Fibroblast of lung (primary cell): ENCODE measurements around the gene ACOT7. TPM values are rescaled to one million over a fixed set of nuclear protein-coding genes. Genes with fewer than 3 reads are reported as not detected.

Source experiments
- DNase-seq, 2 donors: peaks; one replicate each; pipeline versions ENCODE4 v3.0.0 to v3.0.0-alpha.2; 2010; ENCODE audit warnings: low read depth in 2 of 2
- H2AFZ ChIP-seq: 2 replicates; pipeline ENCODE4 v1.5.1; 2012; ENCODE audit warnings: low read length, control low read depth, inconsistent platforms
- H3K27ac ChIP-seq: 2 replicates; pipeline ENCODE4 v1.5.1; 2011; ENCODE audit warnings: low read length, control low read depth; ENCODE audit not compliant: insufficient read depth
- H3K27me3 ChIP-seq: 2 replicates; pipeline ENCODE4 v1.5.1; 2011; ENCODE audit warnings: mild to moderate bottlenecking, low read length; ENCODE audit not compliant: control insufficient read depth, insufficient read depth
- H3K36me3 ChIP-seq: 2 replicates; pipeline ENCODE4 v1.5.1; 2011; ENCODE audit warnings: low read length; ENCODE audit not compliant: control insufficient read depth, insufficient read depth
- H3K4me1 ChIP-seq: 2 replicates; pipeline ENCODE4 v1.5.1; 2011; ENCODE audit warnings: low read length; ENCODE audit not compliant: control insufficient read depth, insufficient read depth; ENCODE audit errors: extremely low read depth
- H3K4me2 ChIP-seq: 2 replicates; pipeline ENCODE4 v1.5.1; 2011; ENCODE audit warnings: low read length, control low read depth; ENCODE audit not compliant: insufficient read depth; ENCODE audit errors: extremely low read depth
- H3K4me3 ChIP-seq, 4 experiments: fragments of 200-600 bp in 1 of 4; sonication (generic) in 1 of 4; replicated peaks in 1 of 4; 2 replicates each; pipeline ENCODE4 v1.5.1; 2011 to 2016; ENCODE audit warnings: low read length in 4 of 4, low read depth in 3 of 4, mild to moderate bottlenecking in 3 of 4, control low read depth in 2 of 4, inconsistent platforms in 1 of 4, mixed read lengths in 1 of 4; ENCODE audit not compliant: insufficient read depth in 1 of 4; ENCODE audit errors: control extremely low read depth in 1 of 4
- H3K79me2 ChIP-seq: 2 replicates; pipeline ENCODE4 v1.5.1; 2012; ENCODE audit warnings: mild to moderate bottlenecking, low read length, inconsistent platforms; ENCODE audit not compliant: control insufficient read depth, insufficient read depth
- H3K9ac ChIP-seq: 2 replicates; pipeline ENCODE4 v1.5.1; 2011; ENCODE audit warnings: mild to moderate bottlenecking, low read length, control low read depth; ENCODE audit not compliant: insufficient read depth
- H3K9me3 ChIP-seq: 2 replicates; pipeline ENCODE4 v1.5.1; 2012; ENCODE audit warnings: low read depth, low read length; ENCODE audit not compliant: control insufficient read depth, insufficient read depth
- H4K20me1 ChIP-seq: 2 replicates; pipeline ENCODE4 v1.5.1; 2011; ENCODE audit warnings: low read length; ENCODE audit not compliant: control insufficient read depth, insufficient read depth; ENCODE audit errors: extremely low read depth
- CTCF ChIP-seq, 2 donors: IDR thresholded peaks in 1 of 2; conservative IDR thresholded peaks in 1 of 2; 1 replicate in 1 of 2; 2 replicates in 1 of 2; pipeline ENCODE4 v1.5.1; 2011 to 2012; ENCODE audit warnings: low read length in 2 of 2, control low read depth in 1 of 2, inconsistent platforms in 1 of 2, low read depth in 1 of 2, mild to moderate bottlenecking in 1 of 2
- EZH2 ChIP-seq: IDR thresholded peaks from 2 replicates; pipeline ENCODE4 v1.5.1; 2012; ENCODE audit warnings: low read length, control low read depth, mild to moderate bottlenecking; ENCODE audit errors: missing control alignments
- polyA plus RNA-seq, 2 donors: library from polyadenylated mRNA; depleted of rRNA in 1 of 2; stranded (reverse) in 1 of 2; unstranded in 1 of 2; fragments of >200 nt; gene quantifications; 2 replicates each; pipeline ENCODE4 v1.2.1, GENCODE V29; 2011 to 2012; ENCODE audit warnings: missing spikeins in 1 of 2
- total RNA-seq: library from RNA; depleted of rRNA; stranded (reverse); fragments of >200 nt; gene quantifications from 2 replicates; pipeline ENCODE4 v1.2.1, GENCODE V29; 2014

The ACOT7 gene
- total and polyA plus RNA-seq, 2 donors (not counting 1 experiment from before 2014, with no cell fraction given), result 50.7 to 58.0 TPM

- Histone ChIP-seq H3K79me2 (no peaks in the 10 kb centered on the region), H2AFZ (no peak overlapping the region), H3K9me3 (no peaks in the 10 kb centered on the region), H3K4me2 (no peak overlapping the region), H3K36me3 (no peaks in the 10 kb centered on the region), H4K20me1 (no peaks in the 10 kb centered on the region), H3K4me1 (no peaks in the 10 kb centered on the region), H3K27me3 (no peaks in the 10 kb centered on the region), H3K9ac (no peak overlapping the region), H3K27ac (no peak overlapping the region), H3K4me3 (no peak overlapping the region)
- TF ChIP-seq CTCF (conservative IDR thresholded peaks at IDR 0.05 in 1 of 2, IDR thresholded peaks at IDR 0.05 in 1 of 2; ENCODE audit: low read depth in 1 of 2, low read length in 2 of 2) (no peak), EZH2 (no peak)
- peak in 1 of 2 donors; percentile 80 for DNase-seq
Measured at GRCh38 chr1:6301526-6301925, 92.0 kb downstream of the ACOT7 start.

GRCh38 chr1:6300342-6301048, 93.1 kb downstream of the ACOT7 start:
- Histone ChIP-seq H3K4me1 (no peaks in the 10 kb centered on the region), H3K27ac (no peak overlapping the region), H3K27me3 (no peaks in the 10 kb centered on the region), H3K9me3 (no peaks in the 10 kb centered on the region), H3K4me3 (no peak overlapping the region), H3K4me2 (no peak overlapping the region), H2AFZ (no peak overlapping the region), H3K79me2 (no peaks in the 10 kb centered on the region), H3K9ac (no peak overlapping the region), H4K20me1 (no peaks in the 10 kb centered on the region), H3K36me3 (no peaks in the 10 kb centered on the region)
- no peak for TF ChIP-seq CTCF (conservative IDR thresholded peaks at IDR 0.05 in 1 of 2, IDR thresholded peaks at IDR 0.05 in 1 of 2; ENCODE audit: low read depth in 1 of 2, low read length in 2 of 2)
- no peak for TF ChIP-seq EZH2
- peak; percentile 14 to 17 for DNase-seq

- no peak overlapping the region for H3K9ac ChIP-seq
- H3K4me3 ChIP-seq, result no peak overlapping the region
- H3K4me2 ChIP-seq, result no peak overlapping the region
- H3K36me3 ChIP-seq, result no peaks in the 10 kb centered on the region
- H3K79me2 ChIP-seq, result no peaks in the 10 kb centered on the region
- H4K20me1 ChIP-seq, result no peaks in the 10 kb centered on the region
- H3K4me1 ChIP-seq, result no peaks in the 10 kb centered on the region
- no peak for DNase-seq
- H3K27me3 ChIP-seq, result no peaks in the 10 kb centered on the region
- H3K9me3 ChIP-seq, result no peaks in the 10 kb centered on the region
- H3K27ac ChIP-seq, result no peak overlapping the region
- H2AFZ ChIP-seq, result no peak overlapping the region
- TF ChIP-seq CTCF (conservative IDR thresholded peaks at IDR 0.05 in 1 of 2, IDR thresholded peaks at IDR 0.05 in 1 of 2; ENCODE audit: low read depth in 1 of 2, low read length in 2 of 2) (no peak), EZH2 (no peak)
Measured at GRCh38 chr1:6299557-6300165, 93.9 kb downstream of the ACOT7 start.
